A549 (cell line): ENCODE data around the gene HSD11B2.

Experiments
- CEBPB ChIP-seq, 2 experiments: fragments of >200 bp in 1 of 2; sonication (Bioruptor Twin) in 1 of 2; formaldehyde crosslinking in 1 of 2; IDR thresholded peaks; 2 replicates each; pipeline ENCODE4 v1.6.1; 2012 to 2016
- CTCF ChIP-seq: fragments of >200 bp; sonication (Bioruptor Twin); formaldehyde crosslinking; IDR thresholded peaks from 3 replicates; pipeline ENCODE4 v1.5.1; 2016
- MAX ChIP-seq: IDR thresholded peaks from 2 replicates; pipeline ENCODE4 v1.6.1; 2012
- POLR2A ChIP-seq: IDR thresholded peaks from 2 replicates; pipeline ENCODE4 v1.6.1; 2012; ENCODE audit warnings: mild to moderate bottlenecking, low read length
- RAD21 ChIP-seq, 2 experiments: fragments of >200 bp in 1 of 2; sonication (Bioruptor Twin) in 1 of 2; formaldehyde crosslinking in 1 of 2; IDR thresholded peaks in 1 of 2; conservative IDR thresholded peaks in 1 of 2; 2 replicates in 1 of 2; 3 replicates in 1 of 2; pipeline ENCODE4 v1.6.1; 2012 to 2018; ENCODE audit warnings: inconsistent platforms in 1 of 2
- SREBF2 ChIP-seq: fragments of 450-650 bp; IDR thresholded peaks from 2 replicates; pipeline ENCODE4 v1.6.1; 2014; ENCODE audit warnings: mild to moderate bottlenecking, moderate library complexity

- TF ChIP-seq CTCF (no peak), POLR2A (no peak), RAD21 (conservative IDR thresholded peaks at IDR 0.05 in 1 of 2, IDR thresholded peaks at IDR 0.05 in 1 of 2) (no peak), MAX (no peak), CEBPB (IDR thresholded peaks at IDR 0.05) (no peak), SREBF2 (no peak)
Observed at GRCh38 chr16:67460168-67460567, 29.2 kb downstream of the HSD11B2 start.
